ENCODE measurements around the gene DIAPH2.

DNA sequence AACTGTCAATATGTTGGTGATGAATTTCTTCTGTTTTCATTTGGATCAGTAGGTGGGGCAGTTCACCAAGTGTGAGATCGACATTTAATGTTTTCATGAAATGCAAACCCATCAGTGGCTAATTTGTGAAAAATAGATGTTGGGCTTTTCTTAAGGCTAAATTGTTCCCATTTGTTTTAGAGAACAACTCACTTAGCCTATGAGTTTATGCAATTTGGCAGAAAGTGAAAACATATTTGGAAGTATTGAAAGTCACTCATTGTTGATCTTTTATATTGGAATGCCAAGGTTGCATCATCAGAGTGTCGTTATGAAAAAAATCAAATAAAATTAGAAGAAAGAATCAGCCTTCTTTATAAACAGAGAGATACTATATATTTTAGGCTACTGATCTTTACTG, 331.5 kb downstream of the DIAPH2 start:
- peak; percentile 38 to 40 for TF ChIP-seq CTCF (conservative IDR thresholded peaks at IDR 0.05; ENCODE audit: low read depth in 2 of 2)
- TF ChIP-seq EZH2phosphoT487 (IDR thresholded peaks at IDR 0.05; ENCODE audit: unreplicated experiment), result no peak
- TF ChIP-seq POLR2AphosphoS5 (IDR thresholded peaks at IDR 0.05; ENCODE audit: low read depth), result no peak
- no peak for TF ChIP-seq EZH2 (IDR thresholded peaks at IDR 0.05; ENCODE audit: low read depth, unreplicated experiment)
- TF ChIP-seq REST (IDR thresholded peaks at IDR 0.05; ENCODE audit: unreplicated experiment), result no peak
- no peak for TF ChIP-seq STAT1 (IDR thresholded peaks at IDR 0.05; ENCODE audit: unreplicated experiment)
- no peak for TF ChIP-seq JUNB (IDR thresholded peaks at IDR 0.05; ENCODE audit: unreplicated experiment)
- no peak for TF ChIP-seq ZNF331 (CRISPR knock-in tag; IDR thresholded peaks at IDR 0.05; ENCODE audit: low read depth)
- TF ChIP-seq CREB1 (CRISPR knock-in tag; IDR thresholded peaks at IDR 0.05; ENCODE audit: low read depth), result no peak
- TF ChIP-seq ZNF462 (CRISPR knock-in tag; IDR thresholded peaks at IDR 0.05), result no peak
- no peak for TF ChIP-seq ETS1 (IDR thresholded peaks at IDR 0.05)
- no peak for TF ChIP-seq NANOG (IDR thresholded peaks at IDR 0.05; ENCODE audit: borderline replicate concordance)
- TF ChIP-seq ZNF114 (CRISPR knock-in tag; IDR thresholded peaks at IDR 0.05), result no peak

Data from GM23338 (cell line).